SJCRH30 (cell line): ENCODE data around the gene SMTN. TPM values are rescaled to one million over a fixed set of nuclear protein-coding genes. Genes with fewer than 3 reads are reported as not detected.
A peak's percentile ranks its signal among the peaks of the same experiment; 100 is the strongest.

Experiments
- DNase-seq, 2 experiments: peaks; one replicate each; pipeline ENCODE4 v3.0.0-alpha.2; 2015 to 2020
- H3K27ac ChIP-seq: fragments of 250-450 bp; sonication (Bioruptor Pico); 2 replicates; pipeline ENCODE4 v1.5.1; 2020; ENCODE audit warnings: mild to moderate bottlenecking, moderate library complexity
- H3K27me3 ChIP-seq: fragments of 250-450 bp; sonication (Bioruptor Pico); 2 replicates; pipeline ENCODE4 v1.5.1; 2020; ENCODE audit warnings: mild to moderate bottlenecking, moderate library complexity
- H3K36me3 ChIP-seq: fragments of 250-450 bp; sonication (Bioruptor Pico); 2 replicates; pipeline ENCODE4 v1.5.1; 2020; ENCODE audit warnings: mild to moderate bottlenecking, moderate library complexity
- H3K4me1 ChIP-seq: fragments of 250-450 bp; sonication (Bioruptor Pico); 2 replicates; pipeline ENCODE4 v1.5.1; 2020; ENCODE audit warnings: mild to moderate bottlenecking, moderate library complexity
- H3K4me3 ChIP-seq: fragments of 250-450 bp; sonication (Bioruptor Pico); 2 replicates; pipeline ENCODE4 v1.5.1; 2020; ENCODE audit warnings: mild to moderate bottlenecking, moderate library complexity
- H3K9me3 ChIP-seq: fragments of 250-450 bp; sonication (Bioruptor Pico); replicated peaks from 2 replicates; pipeline ENCODE4 v1.5.1; 2020; ENCODE audit warnings: mild to moderate bottlenecking, moderate library complexity
- total RNA-seq: library from RNA; depleted of rRNA; stranded (reverse); fragments of >200 nt; shearing (Covaris generic); gene quantifications from 2 replicates; pipeline ENCODE4 v1.2.3, GENCODE V29; 2014

SMTN gene
- total RNA-seq, 1 experiment from 2014 or later: 34.2 TPM

DNA sequence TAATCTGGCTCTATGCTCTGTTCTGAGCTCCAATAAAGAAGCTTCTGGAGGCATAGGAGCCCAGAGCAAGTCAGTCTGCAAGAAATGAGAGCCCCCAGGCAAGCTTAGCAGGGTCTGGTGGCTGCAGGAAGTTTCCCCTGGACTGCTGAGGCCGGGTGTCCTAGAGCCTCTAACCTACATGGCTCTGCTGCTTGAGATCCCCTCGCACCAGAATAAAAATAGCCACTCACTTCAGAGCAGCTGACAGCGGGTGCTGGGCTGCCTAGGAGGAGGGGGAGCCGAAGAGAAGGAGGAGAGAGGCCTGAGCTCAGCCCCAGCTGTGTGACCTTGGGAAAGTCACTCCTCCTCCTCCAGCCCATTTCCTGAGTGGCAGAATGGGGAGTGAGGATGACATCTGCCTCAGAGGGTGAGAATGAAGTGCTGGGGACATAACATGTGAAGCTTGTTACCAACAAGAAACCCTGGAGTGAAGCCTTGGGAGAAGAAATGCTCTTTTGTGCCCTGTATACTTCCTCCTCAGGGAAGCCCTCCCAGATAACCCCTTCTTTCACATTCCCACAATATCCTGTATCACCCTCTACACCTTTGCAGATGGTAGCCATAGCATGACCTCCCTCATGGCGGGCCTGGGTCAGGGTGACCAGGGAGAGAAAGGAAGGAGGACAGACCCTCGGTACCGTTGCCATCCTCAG is 38.1 kb downstream of the SMTN start:
- Histone ChIP-seq H3K4me1 (no peaks in the 10 kb centered on the region), H3K27me3 (no peaks in the 10 kb centered on the region), H3K36me3 (no peaks in the 10 kb centered on the region), H3K27ac (no peak overlapping the region), H3K4me3 (no peak overlapping the region), H3K9me3 (no peaks in the 10 kb centered on the region)
- DNase-seq: no peak

- no peak overlapping the region for H3K4me3 ChIP-seq
- no peaks in the 10 kb centered on the region for H3K27me3 ChIP-seq
- DNase-seq: no peak
- no peaks in the 10 kb centered on the region for H3K9me3 ChIP-seq
- H3K27ac ChIP-seq: no peak overlapping the region
- no peaks in the 10 kb centered on the region for H3K36me3 ChIP-seq
- no peaks in the 10 kb centered on the region for H3K4me1 ChIP-seq
These were observed 39.1 kb downstream of the SMTN start for GRCh38 chr22:31120230-31120629.

GRCh38 chr22:31120642-31121041 is 39.5 kb downstream of the SMTN start:
- DNase-seq: no peak
- Histone ChIP-seq H3K4me3 (no peak overlapping the region), H3K27me3 (no peaks in the 10 kb centered on the region), H3K4me1 (no peaks in the 10 kb centered on the region), H3K36me3 (no peaks in the 10 kb centered on the region), H3K27ac (no peak overlapping the region), H3K9me3 (no peaks in the 10 kb centered on the region)

- Histone ChIP-seq H3K27ac (no peak overlapping the region), H3K4me1 (no peaks in the 10 kb centered on the region), H3K36me3 (no peaks in the 10 kb centered on the region), H3K9me3 (no peaks in the 10 kb centered on the region), H3K27me3 (no peaks in the 10 kb centered on the region), H3K4me3 (no peak overlapping the region)
- DNase-seq: no peak
These were observed 40.3 kb downstream of the SMTN start for GRCh38 chr22:31121403-31121802.

DNA sequence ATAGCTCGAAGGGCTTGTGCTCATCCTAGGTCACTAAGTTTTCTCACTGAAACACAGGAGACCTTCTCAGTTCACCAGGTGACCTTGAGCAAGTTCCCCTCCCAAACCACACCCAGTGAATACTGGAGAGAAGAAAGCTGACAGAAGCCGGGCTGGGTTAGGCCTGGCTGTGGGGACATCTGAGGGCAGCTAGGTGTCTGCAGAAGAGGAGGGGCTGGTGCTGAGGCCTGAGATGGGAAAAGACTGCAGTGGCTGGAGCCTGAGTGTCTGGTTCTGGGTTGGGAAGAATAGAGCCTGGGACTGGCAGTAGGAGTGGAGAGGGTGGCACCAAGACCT is 41.0 kb downstream of the SMTN start:
- DNase-seq: no peak
- H3K27me3 ChIP-seq: no peaks in the 10 kb centered on the region
- H3K4me3 ChIP-seq: no peak overlapping the region
- no peaks in the 10 kb centered on the region for H3K4me1 ChIP-seq
- no peak overlapping the region for H3K27ac ChIP-seq
- H3K36me3 ChIP-seq: no peaks in the 10 kb centered on the region
- H3K9me3 ChIP-seq: no peaks in the 10 kb centered on the region

DNA sequence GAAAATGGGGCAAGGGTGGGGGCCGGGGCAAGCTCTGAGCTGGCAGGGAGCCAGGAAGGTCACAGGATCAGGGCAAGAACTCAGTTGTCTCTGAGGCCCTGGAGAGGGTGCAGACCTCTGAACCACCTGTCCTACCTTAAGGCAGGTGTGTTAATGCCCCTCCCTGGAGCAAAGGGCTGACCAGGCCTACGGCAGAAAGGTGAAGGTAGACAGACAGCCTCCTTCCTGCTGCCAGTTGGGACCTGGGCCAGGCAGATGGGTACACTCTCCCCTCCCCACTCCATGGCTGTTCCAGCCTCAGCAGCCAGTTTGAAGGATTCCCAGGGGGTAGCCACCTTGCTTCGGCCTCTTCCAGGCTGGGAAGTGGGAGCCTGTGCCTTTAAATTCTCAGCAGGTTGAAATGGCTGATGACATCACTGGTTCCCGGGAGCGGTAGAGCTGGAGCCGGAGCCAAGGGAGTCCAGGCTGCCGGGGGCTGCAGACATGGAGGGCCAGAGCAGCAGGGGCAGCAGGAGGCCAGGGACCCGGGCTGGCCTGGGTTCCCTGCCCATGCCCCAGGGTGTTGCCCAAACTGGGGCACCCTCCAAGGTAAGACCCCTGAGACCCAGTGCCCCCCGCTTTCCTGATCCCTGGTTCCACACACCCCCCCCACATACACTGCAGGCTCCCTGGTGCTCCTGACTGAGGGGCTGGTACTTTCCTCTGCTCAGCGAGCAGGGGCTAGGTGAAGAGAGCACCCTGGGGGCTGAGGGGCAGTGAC is 41.6 kb downstream of the SMTN start, which contains the start of gene INPP5J:
Gene INPP5J (plus strand): TSS at position 435 of the 760 bp plus-strand sequence. CDS start 49 bp downstream, at position 484.
- no peak within 1 kb of the TSS for H3K27ac ChIP-seq
- peak; percentile 37 to 53 for DNase-seq
- H3K9me3 ChIP-seq: no peaks in the 10 kb centered on the region
- no peaks in the 10 kb centered on the region for H3K4me1 ChIP-seq
- peak within 1 kb of the TSS; percentile 21; the same call in 1 of the 2 replicates for H3K4me3 ChIP-seq
- H3K27me3 ChIP-seq: no peaks in the 10 kb centered on the region
- H3K36me3 ChIP-seq: no peaks in the 10 kb centered on the region

- no peak overlapping the region; the same call in 1 of the 2 replicates for H3K4me3 ChIP-seq
- H3K27me3 ChIP-seq: no peaks in the 10 kb centered on the region
- DNase-seq: no peak
- H3K36me3 ChIP-seq: no peaks in the 10 kb centered on the region
- H3K27ac ChIP-seq: no peak overlapping the region
- no peaks in the 10 kb centered on the region for H3K4me1 ChIP-seq
- no peaks in the 10 kb centered on the region for H3K9me3 ChIP-seq
These were observed 42.1 kb downstream of the SMTN start for GRCh38 chr22:31123292-31123602.

DNA sequence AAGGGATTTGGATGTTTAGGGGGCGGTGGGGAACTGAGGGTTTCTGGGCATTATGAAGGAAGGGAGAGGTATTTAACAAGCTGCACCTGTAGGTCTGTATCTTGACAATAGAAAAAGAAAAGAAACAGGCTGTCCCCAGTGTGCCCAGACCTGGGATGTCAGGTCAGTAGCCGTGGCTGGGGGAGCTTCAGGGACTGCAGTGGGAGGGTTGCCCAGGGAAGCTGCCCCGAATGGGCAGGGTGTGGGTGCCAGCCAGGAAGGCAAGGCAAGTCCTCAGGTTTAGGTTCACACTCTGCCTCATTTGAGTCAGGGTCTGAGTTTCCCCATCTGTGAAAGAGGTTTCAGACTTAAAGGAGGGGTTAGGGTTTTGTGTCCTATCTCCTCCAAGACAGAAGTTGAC is 43.2 kb downstream of the SMTN start:
- H3K4me1 ChIP-seq: no peaks in the 10 kb centered on the region
- H3K9me3 ChIP-seq: no peaks in the 10 kb centered on the region
- H3K4me3 ChIP-seq: no peak overlapping the region
- H3K27me3 ChIP-seq: no peaks in the 10 kb centered on the region
- H3K36me3 ChIP-seq: no peaks in the 10 kb centered on the region
- no peak overlapping the region for H3K27ac ChIP-seq
- DNase-seq: no peak

DNA sequence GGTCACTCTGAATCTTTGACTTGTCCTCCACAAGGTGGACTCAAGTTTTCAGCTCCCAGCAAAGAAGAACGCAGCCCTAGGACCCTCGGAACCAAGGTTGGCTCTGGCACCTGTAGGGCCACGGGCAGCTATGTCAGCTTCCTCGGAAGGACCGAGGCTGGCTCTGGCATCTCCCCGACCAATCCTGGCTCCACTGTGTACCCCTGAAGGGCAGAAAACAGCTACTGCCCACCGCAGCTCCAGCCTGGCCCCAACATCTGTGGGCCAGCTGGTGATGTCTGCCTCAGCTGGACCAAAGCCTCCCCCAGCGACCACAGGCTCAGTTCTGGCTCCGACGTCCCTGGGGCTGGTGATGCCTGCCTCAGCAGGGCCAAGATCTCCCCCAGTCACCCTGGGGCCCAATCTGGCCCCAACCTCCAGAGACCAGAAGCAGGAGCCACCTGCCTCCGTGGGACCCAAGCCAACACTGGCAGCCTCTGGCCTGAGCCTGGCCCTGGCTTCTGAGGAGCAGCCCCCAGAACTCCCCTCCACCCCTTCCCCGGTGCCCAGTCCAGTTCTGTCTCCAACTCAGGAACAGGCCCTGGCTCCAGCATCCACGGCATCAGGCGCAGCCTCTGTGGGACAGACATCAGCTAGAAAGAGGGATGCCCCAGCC is 43.8 kb downstream of the SMTN start:
- no peaks in the 10 kb centered on the region for H3K36me3 ChIP-seq
- H3K27me3 ChIP-seq: no peaks in the 10 kb centered on the region
- H3K9me3 ChIP-seq: no peaks in the 10 kb centered on the region
- no peaks in the 10 kb centered on the region for H3K4me1 ChIP-seq
- no peak overlapping the region for H3K27ac ChIP-seq
- DNase-seq: no peak
- no peak overlapping the region for H3K4me3 ChIP-seq

GRCh38 chr22:31125521-31126117 is 44.5 kb downstream of the SMTN start:
- H3K4me1 ChIP-seq: no peaks in the 10 kb centered on the region
- H3K27ac ChIP-seq: no peak overlapping the region
- no peaks in the 10 kb centered on the region for H3K9me3 ChIP-seq
- no peaks in the 10 kb centered on the region for H3K36me3 ChIP-seq
- no peak for DNase-seq
- H3K4me3 ChIP-seq: no peak overlapping the region
- no peaks in the 10 kb centered on the region for H3K27me3 ChIP-seq

DNA sequence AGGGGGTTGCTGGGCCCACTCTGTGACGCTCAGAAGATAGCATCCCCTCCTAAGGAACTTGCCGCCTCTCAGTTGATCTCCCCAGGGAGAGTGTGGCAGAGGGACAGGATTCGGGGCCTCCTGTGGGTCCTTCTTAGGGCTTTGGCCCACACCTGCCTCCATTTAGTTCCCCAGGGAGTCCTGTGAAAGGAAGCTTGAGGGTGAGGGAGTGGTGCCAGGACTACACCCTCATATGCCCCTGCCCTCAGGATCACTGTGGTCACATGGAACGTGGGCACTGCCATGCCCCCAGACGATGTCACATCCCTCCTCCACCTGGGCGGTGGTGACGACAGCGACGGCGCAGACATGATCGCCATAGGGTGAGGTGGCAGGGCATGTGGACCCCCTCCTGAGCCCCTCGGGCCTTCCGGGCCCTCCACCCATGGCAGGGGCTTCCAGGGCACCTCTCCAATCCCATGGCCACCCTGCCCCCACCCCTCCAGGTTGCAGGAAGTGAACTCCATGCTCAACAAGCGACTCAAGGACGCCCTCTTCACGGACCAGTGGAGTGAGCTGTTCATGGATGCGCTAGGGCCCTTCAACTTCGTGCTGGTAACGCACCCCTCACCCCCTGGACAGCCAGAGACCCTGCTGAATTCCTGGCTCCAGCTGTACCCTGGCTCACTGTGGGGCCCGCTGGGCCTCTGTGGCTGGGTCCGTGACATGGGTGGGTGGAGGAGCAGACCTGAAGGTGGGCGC is 45.2 kb downstream of the SMTN start:
- no peaks in the 10 kb centered on the region for H3K9me3 ChIP-seq
- no peak for DNase-seq

GRCh38 chr22:31126869-31127175 is 45.7 kb downstream of the SMTN start:
- no peak for DNase-seq
- H3K9me3 ChIP-seq: no peaks in the 10 kb centered on the region
- H3K36me3 ChIP-seq: no peaks in the 10 kb centered on the region
- H3K27ac ChIP-seq: no peak overlapping the region
- H3K4me3 ChIP-seq: no peak overlapping the region
- H3K4me1 ChIP-seq: no peaks in the 10 kb centered on the region; the same call in 1 of the 2 replicates
- no peaks in the 10 kb centered on the region for H3K27me3 ChIP-seq

More for the DNA sequence above, 45.2 kb downstream of the SMTN start:
- H3K27me3 ChIP-seq: no peaks in the 10 kb centered on the region
- no peaks in the 10 kb centered on the region for H3K36me3 ChIP-seq
- H3K27ac ChIP-seq: no peak overlapping the region
- H3K4me1 ChIP-seq: no peaks in the 10 kb centered on the region
- H3K4me3 ChIP-seq: no peak overlapping the region

DNA sequence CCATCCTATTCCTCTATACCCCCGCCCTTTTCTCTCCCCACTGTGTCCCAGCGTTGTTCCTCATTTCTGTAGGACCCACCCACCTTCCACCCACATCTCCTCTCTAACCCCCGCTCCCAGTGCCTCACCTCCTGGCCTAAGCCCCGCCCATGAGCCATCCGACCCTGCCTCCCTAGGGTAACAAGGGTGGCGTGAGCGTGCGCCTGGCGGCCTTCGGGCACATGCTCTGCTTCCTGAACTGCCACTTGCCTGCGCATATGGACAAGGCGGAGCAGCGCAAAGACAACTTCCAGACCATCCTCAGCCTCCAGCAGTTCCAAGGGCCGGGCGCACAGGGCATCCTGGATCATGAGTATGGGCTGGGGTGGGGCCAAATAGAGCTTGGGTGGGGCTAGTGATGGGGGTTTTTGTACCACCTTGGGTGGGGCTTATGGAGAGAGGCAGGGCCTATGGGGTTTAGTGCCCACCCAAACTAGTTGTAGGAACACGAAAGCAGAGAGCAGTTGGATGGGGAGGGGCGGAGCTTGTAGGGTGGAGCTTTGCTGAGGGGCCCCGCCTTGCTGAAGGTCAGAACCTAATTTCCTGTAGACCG is 46.2 kb downstream of the SMTN start:
- no peak for DNase-seq
- H3K4me3 ChIP-seq: no peak overlapping the region
- no peaks in the 10 kb centered on the region for H3K27me3 ChIP-seq
- H3K36me3 ChIP-seq: no peaks in the 10 kb centered on the region
- H3K27ac ChIP-seq: no peak overlapping the region
- no peaks in the 10 kb centered on the region for H3K9me3 ChIP-seq
- H3K4me1 ChIP-seq: no peaks in the 10 kb centered on the region; the same call in 1 of the 2 replicates

DNA sequence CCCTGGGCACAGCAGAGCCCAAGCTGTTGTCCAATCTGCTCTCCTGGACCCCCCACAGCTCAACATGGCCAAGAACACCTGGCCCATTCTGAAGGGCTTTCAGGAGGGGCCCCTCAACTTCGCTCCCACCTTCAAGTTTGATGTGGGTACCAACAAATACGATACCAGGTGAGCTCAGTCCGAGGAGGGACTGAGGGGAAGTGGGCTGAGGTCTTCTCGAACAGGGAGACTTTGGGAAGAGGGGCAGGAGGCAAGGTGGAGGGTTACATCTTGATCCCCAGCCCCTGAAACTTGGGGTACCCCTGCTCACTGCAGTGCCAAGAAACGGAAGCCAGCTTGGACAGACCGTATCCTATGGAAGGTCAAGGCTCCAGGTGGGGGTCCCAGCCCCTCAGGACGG is 47.0 kb downstream of the SMTN start:
- no peak for DNase-seq
- H3K9me3 ChIP-seq: no peaks in the 10 kb centered on the region
- H3K27ac ChIP-seq: no peak overlapping the region
- no peaks in the 10 kb centered on the region for H3K36me3 ChIP-seq
- H3K4me3 ChIP-seq: no peak overlapping the region
- H3K4me1 ChIP-seq: no peaks in the 10 kb centered on the region; the same call in 1 of the 2 replicates
- H3K27me3 ChIP-seq: no peaks in the 10 kb centered on the region
